HEK293T (cell line): Measurements from ENCODE around the gene P2RX3.

Experiments used
- L3MBTL2 ChIP-seq: fragments of 450-650 bp; conservative IDR thresholded peaks from 2 replicates; pipeline ENCODE4 v1.6.1; 2016; ENCODE audit warnings: mild to moderate bottlenecking
- NFRKB ChIP-seq: fragments of 450-650 bp; IDR thresholded peaks from 2 replicates; pipeline ENCODE4 v1.6.1; 2016; ENCODE audit warnings: mild to moderate bottlenecking, moderate library complexity
- SP1 ChIP-seq: fragments of 450-650 bp; IDR thresholded peaks from 2 replicates; pipeline ENCODE4 v1.6.1; 2017
- SUZ12 ChIP-seq: fragments of 450-650 bp; IDR thresholded peaks from 2 replicates; pipeline ENCODE4 v1.6.1; 2016; ENCODE audit warnings: mild to moderate bottlenecking
- TARDBP ChIP-seq: fragments of 450-650 bp; IDR thresholded peaks from 2 replicates; pipeline ENCODE4 v1.6.1; 2016

DNA sequence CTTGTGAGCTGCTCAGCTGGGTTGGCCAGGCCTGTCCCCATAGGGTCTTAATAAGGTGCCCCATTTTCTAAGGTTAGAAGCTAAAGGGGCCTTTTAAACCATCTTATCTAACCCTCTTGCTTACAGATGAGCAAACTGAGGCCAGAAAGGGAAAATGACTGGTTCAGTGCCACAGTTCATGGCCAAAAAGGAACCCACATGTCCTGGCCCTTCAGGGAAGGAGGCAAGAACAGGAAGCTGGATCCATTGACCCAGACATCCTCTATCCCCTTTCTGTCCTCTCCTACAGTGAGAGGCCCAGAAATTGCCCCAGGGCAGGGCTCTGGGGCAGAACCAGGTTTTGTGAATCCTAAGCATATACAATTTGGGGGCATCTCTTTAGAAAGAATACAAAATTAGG lies 32.8 kb downstream of the P2RX3 start:
- TF ChIP-seq TARDBP = no peak
- TF ChIP-seq NFRKB = no peak
- TF ChIP-seq SP1 = no peak
- no peak for TF ChIP-seq SUZ12
- TF ChIP-seq L3MBTL2 = no peak
